Measurements from ENCODE around the gene IQSEC1.

The IQSEC1 gene

GRCh38 chr3:12934431-12934830 is 138.8 kb downstream of the IQSEC1 start:
- peak; percentile 60 for DNase-seq (ENCODE audit: low spot score)

GRCh38 chr3:12933901-12934300 is 139.3 kb downstream of the IQSEC1 start:
- DNase-seq (ENCODE audit: low spot score), result no peak

DNA sequence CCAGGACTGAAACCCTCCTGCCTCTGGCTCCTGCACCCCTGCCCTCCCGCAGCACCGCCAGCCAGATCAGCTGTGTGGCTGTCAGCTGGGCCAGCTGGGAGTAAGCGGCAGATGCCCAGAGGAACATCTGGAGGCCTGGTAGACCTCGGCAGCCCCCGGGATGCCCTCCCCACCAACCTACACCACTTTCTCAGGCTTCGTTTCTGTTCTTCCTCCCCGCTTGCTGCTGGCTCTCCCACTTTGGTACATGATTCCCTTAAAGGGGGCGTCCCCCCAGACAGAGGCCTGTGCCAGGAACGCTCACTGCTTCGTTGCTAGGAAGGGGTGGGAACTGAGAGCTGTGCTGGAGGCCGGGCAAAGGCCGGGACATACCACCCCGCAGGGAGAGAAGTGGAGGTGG is 140.5 kb downstream of the IQSEC1 start:
- DNase-seq (ENCODE audit: low spot score), result no peak

GRCh38 chr3:12932347-12932746 is 140.9 kb downstream of the IQSEC1 start:
- DNase-seq (ENCODE audit: low spot score), result no peak

- DNase-seq (ENCODE audit: low spot score), result no peak
These were observed 141.8 kb downstream of the IQSEC1 start for GRCh38 chr3:12931273-12931905.

DNA sequence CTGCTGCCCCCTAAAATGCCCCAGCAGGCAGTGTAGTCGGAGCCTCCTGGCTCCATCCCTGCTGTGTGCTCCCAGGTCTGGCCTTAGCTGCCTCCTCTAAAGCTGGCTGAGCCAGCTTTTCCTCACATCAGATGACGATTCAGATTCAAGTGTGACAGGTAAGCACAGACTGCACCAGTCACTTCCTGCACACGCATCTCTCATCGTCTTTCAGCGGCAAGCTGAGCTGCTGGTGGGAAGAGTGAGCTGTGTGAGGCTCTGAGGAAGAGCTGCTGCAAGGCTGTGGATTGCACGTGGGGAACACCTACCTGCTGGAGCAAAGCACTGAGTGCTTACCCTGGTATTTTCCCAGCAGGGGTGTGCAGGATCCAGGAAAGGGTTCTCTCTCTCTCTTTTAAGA is 143.4 kb downstream of the IQSEC1 start:
- DNase-seq (ENCODE audit: low spot score), result no peak

- no peak for DNase-seq (ENCODE audit: low spot score)
These were observed 146.6 kb downstream of the IQSEC1 start for GRCh38 chr3:12926660-12927059.

DNA sequence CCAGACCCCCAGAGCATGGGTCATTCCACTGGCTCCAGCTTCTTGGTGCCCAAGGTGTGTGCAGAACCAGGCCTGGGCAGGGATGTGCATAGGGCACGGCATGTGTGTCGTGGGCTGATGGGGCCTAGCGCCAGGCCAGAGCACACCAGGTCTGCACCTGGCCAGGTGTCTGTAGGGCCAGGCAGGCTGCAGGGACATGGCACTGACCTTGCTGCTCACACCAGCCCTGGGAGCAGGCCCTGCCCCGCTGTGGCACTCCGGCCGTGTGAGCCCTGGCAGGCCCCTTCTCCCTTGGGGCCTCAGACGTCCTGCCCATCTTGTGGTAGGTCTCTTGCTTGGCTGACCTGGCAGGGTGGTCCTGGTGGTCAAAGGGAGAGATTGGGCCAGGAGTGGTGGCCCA is 147.6 kb downstream of the IQSEC1 start:
- DNase-seq (ENCODE audit: low spot score), result no peak

DNA sequence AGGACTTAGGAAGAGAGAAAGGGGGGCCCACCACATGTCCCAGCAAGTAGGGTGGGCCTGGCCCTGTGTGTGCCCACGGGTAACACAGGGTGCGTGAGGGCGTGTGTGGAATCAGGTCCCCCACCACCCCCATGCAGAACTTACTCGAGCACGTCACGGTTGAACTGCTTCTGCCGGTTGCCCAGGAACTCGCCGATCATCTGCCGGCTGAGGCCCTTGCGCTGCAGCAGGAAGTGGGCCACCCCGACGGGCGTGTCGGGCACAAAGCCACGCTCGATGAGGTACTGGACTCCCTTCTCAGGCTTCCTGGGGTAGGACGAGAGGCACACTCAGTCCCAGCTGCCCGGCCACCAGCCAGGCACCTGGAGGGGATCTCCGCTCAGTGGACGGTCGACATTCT is 148.8 kb downstream of the IQSEC1 start:
- DNase-seq (ENCODE audit: low spot score), result no peak

- no peak for DNase-seq (ENCODE audit: low spot score)
These were observed 150.3 kb downstream of the IQSEC1 start for GRCh38 chr3:12922881-12923431.

DNA sequence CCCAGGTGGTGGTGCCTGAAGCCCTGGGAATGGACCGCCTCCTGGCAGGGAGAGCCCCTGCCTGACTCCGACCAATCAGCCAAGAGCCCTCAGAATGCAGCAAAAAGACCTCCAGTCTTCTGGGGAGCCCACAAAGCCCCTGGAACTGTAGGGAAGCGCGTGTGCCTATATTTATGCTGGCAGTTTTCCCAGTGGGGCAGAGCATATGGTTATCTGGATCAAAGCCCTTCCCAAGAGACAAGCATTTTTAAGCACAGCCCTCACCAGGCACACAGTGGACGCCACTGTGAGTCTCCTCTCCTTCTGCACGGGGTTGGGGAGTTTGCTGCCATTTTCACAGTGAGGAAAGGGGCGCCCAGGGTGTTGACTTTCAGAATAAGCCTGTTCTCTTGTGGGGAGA is 150.9 kb downstream of the IQSEC1 start:
- DNase-seq (ENCODE audit: low spot score), result no peak

GRCh38 chr3:12921736-12922135 is 151.5 kb downstream of the IQSEC1 start:
- DNase-seq (ENCODE audit: low spot score), result no peak

DNA sequence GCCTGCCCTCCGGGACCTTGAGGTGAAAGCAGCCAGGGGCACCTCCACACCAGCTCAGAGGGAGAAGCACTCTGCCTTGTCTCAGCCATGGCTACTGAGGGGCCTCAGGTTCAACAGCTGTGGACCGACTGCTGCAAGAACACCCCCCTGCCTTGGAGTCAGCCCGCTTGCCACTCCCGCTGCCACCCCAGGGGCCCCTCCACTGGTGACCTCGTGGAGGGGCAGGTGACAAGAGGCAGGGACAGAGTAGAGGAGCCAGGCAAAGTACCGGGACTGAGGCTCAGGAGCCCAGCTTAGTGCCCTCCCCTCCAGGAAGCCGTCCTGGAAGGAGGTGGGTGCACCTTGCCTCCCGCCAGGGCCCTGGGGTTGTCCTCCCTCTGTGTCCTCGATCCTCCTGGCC is 152.3 kb downstream of the IQSEC1 start:
- no peak for DNase-seq (ENCODE audit: low spot score)

- DNase-seq (ENCODE audit: low spot score), result no peak
These were observed 154.0 kb downstream of the IQSEC1 start for GRCh38 chr3:12919205-12919604.

- no peak for DNase-seq (ENCODE audit: low spot score)
These were observed 155.0 kb downstream of the IQSEC1 start for GRCh38 chr3:12918231-12918630.

GRCh38 chr3:12916159-12916558 is 157.1 kb downstream of the IQSEC1 start:
- DNase-seq (ENCODE audit: low spot score), result no peak

DNA sequence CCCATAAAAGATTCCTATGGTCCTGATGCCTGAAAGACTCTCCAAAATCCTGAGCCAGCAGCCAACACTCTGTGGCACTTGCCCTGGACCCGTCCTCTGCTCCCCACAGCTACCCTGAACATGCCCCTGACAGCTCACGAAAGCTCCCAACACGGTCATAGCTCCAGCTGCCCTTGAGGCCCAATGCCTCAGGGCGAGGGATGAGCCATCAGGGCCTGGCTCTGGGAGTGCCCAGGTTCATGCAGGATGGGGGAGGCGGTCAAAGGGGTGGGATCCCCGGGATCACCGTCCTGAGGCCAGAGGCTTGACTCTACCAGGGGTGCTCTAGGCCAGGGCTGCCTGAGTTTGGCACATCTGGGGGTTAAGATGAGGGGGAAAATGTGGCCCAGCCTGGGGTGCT is 159.1 kb downstream of the IQSEC1 start:
- no peak for DNase-seq (ENCODE audit: low spot score)

- no peak for DNase-seq (ENCODE audit: low spot score)
These were observed 161.3 kb downstream of the IQSEC1 start for GRCh38 chr3:12911881-12912415.

GRCh38 chr3:12910356-12911099 is 162.7 kb downstream of the IQSEC1 start:
- no peak for DNase-seq (ENCODE audit: low spot score)

GRCh38 chr3:12909710-12910109 is 163.5 kb downstream of the IQSEC1 start:
- DNase-seq (ENCODE audit: low spot score), result no peak

DNA sequence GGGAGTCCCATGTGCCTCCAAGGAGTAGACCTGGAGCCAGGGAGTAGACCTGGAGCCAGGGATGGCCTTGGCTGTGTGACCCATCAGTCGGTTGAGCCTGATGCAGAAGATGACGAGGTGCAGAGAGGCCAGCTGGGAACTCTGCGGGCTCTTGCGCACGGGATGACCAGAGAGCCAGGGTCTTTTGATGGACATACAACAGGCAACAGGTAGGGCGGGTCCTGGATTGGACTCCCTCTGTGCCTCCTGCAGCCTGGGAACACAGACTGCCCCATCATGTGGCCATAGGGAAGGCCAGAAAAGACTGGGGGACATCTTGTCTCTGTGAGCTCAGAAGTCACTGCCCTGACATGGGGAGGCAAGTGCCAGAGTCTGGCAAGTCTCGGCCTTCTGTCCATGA is 164.4 kb downstream of the IQSEC1 start:
- no peak for DNase-seq (ENCODE audit: low spot score)

DNA sequence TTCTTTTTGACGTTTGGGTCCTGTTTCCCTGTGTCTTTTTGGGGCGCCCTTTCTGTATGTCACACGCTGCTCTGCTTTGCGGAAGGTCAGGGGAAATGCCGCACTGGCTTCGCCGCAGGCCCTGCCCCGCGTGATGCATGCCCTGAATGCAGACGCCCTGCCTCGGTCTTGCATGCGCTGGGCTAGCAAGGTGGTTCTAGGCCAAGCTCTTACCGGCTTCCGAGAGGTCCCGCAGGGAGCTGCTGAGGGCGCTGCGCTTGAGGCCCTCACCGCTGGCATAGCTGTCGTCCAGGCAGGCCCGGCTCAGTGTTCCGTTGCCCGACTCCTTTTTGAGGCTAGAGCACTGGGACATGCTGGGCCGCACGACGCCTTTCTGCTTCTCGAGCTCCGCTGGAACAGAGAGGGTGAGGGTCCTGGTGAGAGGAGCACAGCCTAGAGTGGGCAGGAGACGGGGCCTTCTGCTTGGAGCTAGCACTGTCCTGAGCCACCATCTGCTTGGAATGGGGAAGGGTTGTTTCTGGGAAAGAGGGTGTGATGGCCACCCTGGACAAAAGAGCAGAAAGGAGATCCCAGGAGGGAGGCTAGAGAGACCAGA is 165.0 kb downstream of the IQSEC1 start:
- no peak for DNase-seq (ENCODE audit: low spot score)

- DNase-seq (ENCODE audit: low spot score), result no peak
These were observed 165.5 kb downstream of the IQSEC1 start for GRCh38 chr3:12907729-12908128.
